Measurements from ENCODE around the gene NBEA.

DNA sequence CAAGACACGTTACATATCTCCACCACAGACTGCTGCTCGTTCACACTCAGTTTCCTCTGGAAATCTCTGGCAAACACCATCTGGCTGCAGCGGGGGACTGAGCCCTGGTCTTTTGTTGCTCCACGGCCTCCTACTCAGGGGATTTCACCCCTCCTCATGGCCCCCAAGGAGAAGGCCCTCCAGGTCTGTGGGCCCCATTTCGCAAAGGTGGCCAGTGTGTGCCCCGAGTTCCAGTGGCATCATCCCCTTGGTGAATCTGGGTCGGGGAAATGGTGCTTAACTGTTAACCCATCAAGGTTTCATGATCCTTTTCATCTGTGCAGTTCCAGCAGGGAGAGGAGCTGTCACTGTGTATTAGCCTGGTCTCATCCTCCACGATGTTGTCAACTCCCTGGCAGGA is 769.8 kb downstream of the NBEA start:
- TF ChIP-seq, protein P1, sequence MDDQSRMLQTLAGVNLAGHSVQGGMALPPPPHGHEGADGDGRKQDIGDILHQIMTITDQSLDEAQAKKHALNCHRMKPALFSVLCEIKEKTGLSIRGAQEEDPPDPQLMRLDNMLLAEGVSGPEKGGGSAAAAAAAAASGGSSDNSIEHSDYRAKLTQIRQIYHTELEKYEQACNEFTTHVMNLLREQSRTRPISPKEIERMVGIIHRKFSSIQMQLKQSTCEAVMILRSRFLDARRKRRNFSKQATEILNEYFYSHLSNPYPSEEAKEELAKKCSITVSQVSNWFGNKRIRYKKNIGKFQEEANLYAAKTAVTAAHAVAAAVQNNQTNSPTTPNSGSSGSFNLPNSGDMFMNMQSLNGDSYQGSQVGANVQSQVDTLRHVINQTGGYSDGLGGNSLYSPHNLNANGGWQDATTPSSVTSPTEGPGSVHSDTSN (IDR thresholded peaks at IDR 0.05) = no peak
- TF ChIP-seq, protein P2, sequence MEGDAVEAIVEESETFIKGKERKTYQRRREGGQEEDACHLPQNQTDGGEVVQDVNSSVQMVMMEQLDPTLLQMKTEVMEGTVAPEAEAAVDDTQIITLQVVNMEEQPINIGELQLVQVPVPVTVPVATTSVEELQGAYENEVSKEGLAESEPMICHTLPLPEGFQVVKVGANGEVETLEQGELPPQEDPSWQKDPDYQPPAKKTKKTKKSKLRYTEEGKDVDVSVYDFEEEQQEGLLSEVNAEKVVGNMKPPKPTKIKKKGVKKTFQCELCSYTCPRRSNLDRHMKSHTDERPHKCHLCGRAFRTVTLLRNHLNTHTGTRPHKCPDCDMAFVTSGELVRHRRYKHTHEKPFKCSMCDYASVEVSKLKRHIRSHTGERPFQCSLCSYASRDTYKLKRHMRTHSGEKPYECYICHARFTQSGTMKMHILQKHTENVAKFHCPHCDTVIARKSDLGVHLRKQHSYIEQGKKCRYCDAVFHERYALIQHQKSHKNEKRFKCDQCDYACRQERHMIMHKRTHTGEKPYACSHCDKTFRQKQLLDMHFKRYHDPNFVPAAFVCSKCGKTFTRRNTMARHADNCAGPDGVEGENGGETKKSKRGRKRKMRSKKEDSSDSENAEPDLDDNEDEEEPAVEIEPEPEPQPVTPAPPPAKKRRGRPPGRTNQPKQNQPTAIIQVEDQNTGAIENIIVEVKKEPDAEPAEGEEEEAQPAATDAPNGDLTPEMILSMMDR (IDR thresholded peaks at IDR 0.05) = no peak
- TF ChIP-seq, protein P3, sequence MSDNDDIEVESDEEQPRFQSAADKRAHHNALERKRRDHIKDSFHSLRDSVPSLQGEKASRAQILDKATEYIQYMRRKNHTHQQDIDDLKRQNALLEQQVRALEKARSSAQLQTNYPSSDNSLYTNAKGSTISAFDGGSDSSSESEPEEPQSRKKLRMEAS (IDR thresholded peaks at IDR 0.05) = no peak
- TF ChIP-seq POLR2A (IDR thresholded peaks at IDR 0.05; ENCODE audit: low read length) = no peak
- TF ChIP-seq JUN (IDR thresholded peaks at IDR 0.05) = no peak
- TF ChIP-seq CHD4 (IDR thresholded peaks at IDR 0.05; ENCODE audit: borderline replicate concordance) = no peak
- TF ChIP-seq EP300 (IDR thresholded peaks at IDR 0.05) = no peak
- TF ChIP-seq RCOR1 (IDR thresholded peaks at IDR 0.05; ENCODE audit: low read depth, low read length) = no peak
- TF ChIP-seq JUNB (IDR thresholded peaks at IDR 0.05) = no peak
- no peak for TF ChIP-seq ZFP36 (IDR thresholded peaks at IDR 0.05; ENCODE audit: borderline replicate concordance, partially characterized antibody)
- no peak for TF ChIP-seq CEBPB (IDR thresholded peaks at IDR 0.05)
- TF ChIP-seq, protein P4, sequence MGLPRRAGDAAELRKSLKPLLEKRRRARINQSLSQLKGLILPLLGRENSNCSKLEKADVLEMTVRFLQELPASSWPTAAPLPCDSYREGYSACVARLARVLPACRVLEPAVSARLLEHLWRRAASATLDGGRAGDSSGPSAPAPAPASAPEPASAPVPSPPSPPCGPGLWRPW (IDR thresholded peaks at IDR 0.05) = no peak
- TF ChIP-seq TP53 (CRISPR knock-in tag; IDR thresholded peaks at IDR 0.05) = no peak

All from A549 (cell line).